Measurements from ENCODE around the gene ARF1.

DNA sequence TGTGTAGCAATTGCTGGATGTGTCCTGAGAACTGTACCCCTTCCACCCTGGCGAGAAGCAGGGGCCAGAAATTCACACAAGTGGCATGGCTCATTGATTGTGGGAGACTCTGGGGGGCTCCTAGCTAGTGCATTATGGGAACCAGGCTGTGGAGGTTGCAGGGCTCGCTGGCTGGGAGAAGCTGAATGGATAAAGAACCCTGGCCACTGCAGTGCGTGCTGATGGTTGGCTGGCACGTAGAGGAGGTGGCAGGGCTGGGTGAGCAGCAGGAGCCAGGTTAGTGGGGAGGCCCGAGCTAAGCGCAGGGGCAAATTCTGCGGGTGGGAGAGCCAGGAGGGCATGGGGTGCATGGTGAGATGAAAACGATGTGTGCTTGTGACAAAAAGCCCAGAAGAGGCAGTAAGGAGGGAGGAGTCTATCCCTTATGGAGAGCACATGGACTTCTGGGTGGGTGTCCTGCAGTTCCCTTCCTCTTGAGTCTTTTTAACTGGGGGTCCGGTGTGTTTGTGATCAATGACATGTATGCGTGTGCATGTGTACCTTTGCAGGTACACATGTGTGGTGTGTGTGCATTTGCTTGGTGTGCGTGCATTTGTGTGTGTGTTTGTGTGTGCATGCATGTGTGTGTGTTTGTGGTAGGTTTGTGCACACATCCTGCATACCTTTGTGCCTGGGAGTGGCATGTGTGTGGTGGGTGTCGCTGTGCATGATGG, 61.1 kb downstream of the ARF1 start:
- TF ChIP-seq CTCF (IDR thresholded peaks at IDR 0.05; ENCODE audit: insufficient read depth, low read length, poor library complexity, severe bottlenecking) (no peak), EZH2phosphoT487 (conservative IDR thresholded peaks at IDR 0.05; ENCODE audit: low read length) (no peak)

All from SU-DHL-6 (cell line).